Esophagus muscularis mucosa (tissue), 4 donors: Measurements from ENCODE around the gene TTC3. TPM values are rescaled to one million over a fixed set of nuclear protein-coding genes. Genes with fewer than 3 reads are reported as not detected.
"Not testable (repeated sequence)": the region's sequence is repeated elsewhere in the genome, so short reads cannot be mapped to it uniquely, and the experiment has no call there.

ENCODE experiments used
- DNase-seq: peaks from one replicate; pipeline ENCODE4 v3.0.0-alpha.2; 2017; ENCODE audit errors: extremely low spot score
- H3K27ac ChIP-seq, 4 donors: fragments of 200-600 bp; sonication (generic); replicated peaks in 1 of 4; 1 replicate in 3 of 4; 2 replicates in 1 of 4; pipeline ENCODE4 v1.5.1; 2016 to 2019; ENCODE audit warnings: mild to moderate bottlenecking in 1 of 4
- H3K27me3 ChIP-seq, 4 donors: fragments of 200-600 bp; sonication (generic); one replicate each; pipeline versions ENCODE4 v1.5.1 to v1.6.0; 2016 to 2019
- H3K36me3 ChIP-seq, 4 donors: fragments of 200-600 bp; sonication (generic); one replicate each; pipeline ENCODE4 v1.5.1; 2016 to 2019
- H3K4me1 ChIP-seq, 4 donors: fragments of 200-600 bp; sonication (generic); one replicate each; pipeline ENCODE4 v1.5.1; 2016 to 2019
- H3K4me3 ChIP-seq, 4 donors: fragments of 200-600 bp; sonication (generic); 1 replicate in 2 of 4; 2 replicates in 2 of 4; pipeline ENCODE4 v1.5.1; 2016 to 2019; ENCODE audit warnings: mild to moderate bottlenecking in 4 of 4, moderate library complexity in 1 of 4
- H3K9me3 ChIP-seq, 4 donors: fragments of 200-600 bp; sonication (generic); 1 replicate in 3 of 4; 2 replicates in 1 of 4; pipeline ENCODE4 v1.5.1; 2016 to 2019
- EP300 ChIP-seq: sonication (generic); formaldehyde crosslinking; IDR thresholded peaks from one replicate; pipeline ENCODE4 v1.6.1; 2017; ENCODE audit warnings: antibody characterized with exemption
- POLR2A ChIP-seq: fragments of 450-650 bp; IDR thresholded peaks from one replicate; pipeline ENCODE4 v1.6.1; 2017; ENCODE audit warnings: antibody characterized with exemption, moderate library complexity, mild to moderate bottlenecking, low read depth
- POLR2AphosphoS5 ChIP-seq, 2 donors: sonication (generic); formaldehyde crosslinking; IDR thresholded peaks; one replicate each; pipeline ENCODE4 v1.6.1; 2017; ENCODE audit warnings: antibody characterized with exemption in 2 of 2
- WGBS: methylation state at CpG from one replicate; pipeline ENCODE4 v1.1.5; 2018; 5-methylcytosine and 5-hydroxymethylcytosine counted together
- intact Hi-C: fragments of 100-400 bp; cut with DNase I; formaldehyde crosslinking; loops from one replicate; pipeline ENCODE4 v1.15.1; 2023
- total RNA-seq, 4 donors: library from RNA; depleted of rRNA; stranded (reverse); fragments of >200 nt; gene quantifications; one replicate each; pipeline versions ENCODE4 v1.1.0 to v1.2.1, GENCODE V29; 2016
- TF ChIP-seq, protein P1 (sequence below), 3 experiments: fragments of 200-600 bp in 2 of 3; fragments of 450-650 bp in 1 of 3; sonication (generic) in 2 of 3; IDR thresholded peaks; one replicate each; pipeline ENCODE4 v1.5.1; 2017 to 2019; ENCODE audit warnings: antibody characterized with exemption in 3 of 3, mild to moderate bottlenecking in 2 of 3, moderate library complexity in 1 of 3

Gene TTC3
- total RNA-seq, 4 donors from 2014 or later, result 86.0 to 162 (median 104) TPM

- TF ChIP-seq EP300, result no peak
- TF ChIP-seq, protein P1, sequence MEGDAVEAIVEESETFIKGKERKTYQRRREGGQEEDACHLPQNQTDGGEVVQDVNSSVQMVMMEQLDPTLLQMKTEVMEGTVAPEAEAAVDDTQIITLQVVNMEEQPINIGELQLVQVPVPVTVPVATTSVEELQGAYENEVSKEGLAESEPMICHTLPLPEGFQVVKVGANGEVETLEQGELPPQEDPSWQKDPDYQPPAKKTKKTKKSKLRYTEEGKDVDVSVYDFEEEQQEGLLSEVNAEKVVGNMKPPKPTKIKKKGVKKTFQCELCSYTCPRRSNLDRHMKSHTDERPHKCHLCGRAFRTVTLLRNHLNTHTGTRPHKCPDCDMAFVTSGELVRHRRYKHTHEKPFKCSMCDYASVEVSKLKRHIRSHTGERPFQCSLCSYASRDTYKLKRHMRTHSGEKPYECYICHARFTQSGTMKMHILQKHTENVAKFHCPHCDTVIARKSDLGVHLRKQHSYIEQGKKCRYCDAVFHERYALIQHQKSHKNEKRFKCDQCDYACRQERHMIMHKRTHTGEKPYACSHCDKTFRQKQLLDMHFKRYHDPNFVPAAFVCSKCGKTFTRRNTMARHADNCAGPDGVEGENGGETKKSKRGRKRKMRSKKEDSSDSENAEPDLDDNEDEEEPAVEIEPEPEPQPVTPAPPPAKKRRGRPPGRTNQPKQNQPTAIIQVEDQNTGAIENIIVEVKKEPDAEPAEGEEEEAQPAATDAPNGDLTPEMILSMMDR (IDR thresholded peaks at IDR 0.05), result no peak
- no peak for TF ChIP-seq POLR2AphosphoS5 (IDR thresholded peaks at IDR 0.05)
- TF ChIP-seq POLR2A, result no peak
- peaks cover 42 to 89% (median 66%) of the 10 kb centered on the region in 4 donors for H3K36me3 ChIP-seq
- no peaks in the 10 kb centered on the region for H3K27me3 ChIP-seq
- H3K4me1 ChIP-seq, result no peaks in the 10 kb centered on the region
- no peak for DNase-seq
- no peaks in the 10 kb centered on the region for H3K9me3 ChIP-seq
- no peak overlapping the region for H3K4me3 ChIP-seq
- no peak overlapping the region for H3K27ac ChIP-seq
- intact Hi-C loops, result no loop called here
These were observed 63.7 kb downstream of the TTC3 start for GRCh38 chr21:37136744-37137143.

- DNase-seq, result no peak
- Histone ChIP-seq H3K4me1 (no peaks in the 10 kb centered on the region), H3K27ac (no peak overlapping the region), H3K4me3 (no peak overlapping the region), H3K36me3 (peaks cover 34 to 70% (median 47%) of the 10 kb centered on the region in 4 donors), H3K27me3 (no peaks in the 10 kb centered on the region), H3K9me3 (no peaks in the 10 kb centered on the region)
- intact Hi-C loops, result no loop called here
- 79% methylated on average over 3 of the region's 3 CpGs for WGBS
- TF ChIP-seq POLR2A (no peak), POLR2AphosphoS5 (IDR thresholded peaks at IDR 0.05) (no peak), EP300 (no peak)
- TF ChIP-seq, protein P1 (IDR thresholded peaks at IDR 0.05), result no peak
These were observed 66.1 kb downstream of the TTC3 start for GRCh38 chr21:37139154-37139553.

GRCh38 chr21:37139902-37140301 is 66.8 kb downstream of the TTC3 start:
- no peak overlapping the region for H3K4me3 ChIP-seq
- no peaks in the 10 kb centered on the region for H3K4me1 ChIP-seq
- intact Hi-C loops, result no loop called here
- H3K27me3 ChIP-seq, result no peaks in the 10 kb centered on the region
- no peaks in the 10 kb centered on the region for H3K9me3 ChIP-seq
- H3K36me3 ChIP-seq, result peaks cover 29 to 70% (median 46%) of the 10 kb centered on the region in 4 donors
- DNase-seq, result no peak
- no peak overlapping the region for H3K27ac ChIP-seq
- 70% methylated on average over 4 of the region's 4 CpGs for WGBS
- TF ChIP-seq, protein P1 (IDR thresholded peaks at IDR 0.05), result no peak
- no peak for TF ChIP-seq POLR2AphosphoS5 (IDR thresholded peaks at IDR 0.05)
- no peak for TF ChIP-seq EP300
- TF ChIP-seq POLR2A, result no peak

DNA sequence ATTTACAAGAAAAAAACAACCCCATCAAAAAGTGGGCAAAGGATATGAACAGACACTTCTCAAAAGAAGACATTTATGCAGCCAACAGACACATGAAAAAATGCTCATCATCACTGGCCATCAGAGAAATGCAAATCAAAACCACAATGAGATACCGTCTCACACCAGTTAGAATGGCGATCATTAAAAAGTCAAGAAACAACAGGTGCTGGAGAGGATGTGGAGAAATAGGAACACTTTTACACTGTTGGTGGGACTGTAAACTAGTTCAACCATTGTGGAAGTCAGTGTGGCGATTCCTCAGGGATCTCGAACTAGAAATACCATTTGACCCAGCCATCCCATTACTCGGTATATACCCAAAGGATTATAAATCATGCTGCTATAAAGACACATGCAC is 70.3 kb downstream of the TTC3 start:
- H3K36me3 ChIP-seq, result peaks cover 11 to 66% (median 34%) of the 10 kb centered on the region in 4 donors
- H3K9me3 ChIP-seq, H3K4me3 ChIP-seq, H3K4me1 ChIP-seq, DNase-seq, intact Hi-C loops, H3K27me3 ChIP-seq, H3K27ac ChIP-seq: not testable (repeated sequence)
- 100% methylated on average over 2 of the region's 5 CpGs for WGBS

- no peaks in the 10 kb centered on the region for H3K27me3 ChIP-seq
- 78% methylated on average over 4 of the region's 4 CpGs for WGBS
- H3K27ac ChIP-seq, result no peak overlapping the region
- no peaks in the 10 kb centered on the region for H3K9me3 ChIP-seq
- H3K4me3 ChIP-seq, result no peak overlapping the region
- DNase-seq, result no peak
- H3K4me1 ChIP-seq, result no peaks in the 10 kb centered on the region
- TF ChIP-seq EP300, result no peak
- TF ChIP-seq, protein P1 (IDR thresholded peaks at IDR 0.05), result no peak
- no peak for TF ChIP-seq POLR2AphosphoS5 (IDR thresholded peaks at IDR 0.05)
- no peak for TF ChIP-seq POLR2A
- intact Hi-C loops, result no loop called here
- H3K36me3 ChIP-seq, result peaks cover 11 to 69% (median 42%) of the 10 kb centered on the region in 4 donors
These were observed 72.6 kb downstream of the TTC3 start for GRCh38 chr21:37145635-37146111.
